BJ (cell line): ENCODE results near the gene NCBP1. TPM values are rescaled to one million over a fixed set of nuclear protein-coding genes. Genes with fewer than 3 reads are reported as not detected.

Experiments
- CTCF ChIA-PET: fragments of 350-600 bp; formaldehyde crosslinking; extraction: SDS; loops from one replicate; lab custom pipeline; 2021; ENCODE audit warnings: antibody characterized with exemption, inconsistent platforms; lab: Yijun Ruan, JAX
- POLR2A ChIA-PET: fragments of 300-600 bp; sonication (Branson Sonifier 250); formaldehyde crosslinking; extraction: SDS; loops from one replicate; lab custom pipeline; 2021; ENCODE audit warnings: antibody characterized with exemption; lab: Charles Lee
- DNase-seq: peaks from one replicate; pipeline ENCODE4 v3.0.0-alpha.2; 2011; ENCODE audit warnings: low read depth
- H3K27me3 ChIP-seq: 2 replicates; pipeline ENCODE4 v1.6.0; 2011; ENCODE audit warnings: low read length; ENCODE audit not compliant: control insufficient read depth, insufficient read depth
- H3K36me3 ChIP-seq: 2 replicates; pipeline ENCODE4 v1.5.1; 2011; ENCODE audit warnings: low read length; ENCODE audit not compliant: control insufficient read depth, insufficient read depth
- H3K4me3 ChIP-seq: 2 replicates; pipeline ENCODE4 v1.5.1; 2011; ENCODE audit warnings: low read depth, mild to moderate bottlenecking, control low read depth, low read length
- CTCF ChIP-seq: IDR thresholded peaks from 2 replicates; pipeline ENCODE4 v1.5.1; 2011; ENCODE audit warnings: low read depth, mild to moderate bottlenecking, control low read depth, inconsistent platforms, low read length, moderate library complexity; ENCODE audit not compliant: insufficient read depth
- polyA plus RNA-seq: library from polyadenylated mRNA; depleted of rRNA; stranded (reverse); fragments of >200 nt; gene quantifications from 2 replicates; pipeline ENCODE4 v1.2.3, GENCODE V29; 2011

NCBP1 gene
- polyA plus RNA-seq, 1 experiment, result 11.0 TPM

- TF ChIP-seq CTCF, result no peak
- POLR2A ChIA-PET, result no interaction called here
- Histone ChIP-seq H3K27me3 (peaks cover 5% of the 10 kb centered on the region), H3K4me3 (no peak overlapping the region), H3K36me3 (no peaks in the 10 kb centered on the region)
- CTCF ChIA-PET, result interaction anchor here (0.6 to 3.7 kb wide), 2 partner anchors 198 to 844 kb away, joined by 3 to 30 read pairs; no protein-coding TSS in a partner anchor
- DNase-seq, result no peak
Measured at GRCh38 chr9:97703437-97704344, 70.1 kb downstream of the NCBP1 start.

- ChIA-PET CTCF (interaction anchor here (2.0 to 3.7 kb wide), 2 partner anchors 190 to 197 kb away, joined by 4 to 30 read pairs; no protein-coding TSS in a partner anchor), POLR2A (no interaction called here)
- TF ChIP-seq CTCF, result no peak
- no peak for DNase-seq
- H3K27me3 ChIP-seq, result peaks cover 5% of the 10 kb centered on the region
- no peaks in the 10 kb centered on the region for H3K36me3 ChIP-seq
- H3K4me3 ChIP-seq, result no peak overlapping the region
Measured at GRCh38 chr9:97704345-97704677, 70.7 kb downstream of the NCBP1 start.

GRCh38 chr9:97704851-97705250 lies 71.2 kb downstream of the NCBP1 start:
- no peak for DNase-seq
- no peak for TF ChIP-seq CTCF
- Histone ChIP-seq H3K36me3 (no peaks in the 10 kb centered on the region), H3K4me3 (no peak overlapping the region), H3K27me3 (peaks cover 5% of the 10 kb centered on the region)
- ChIA-PET CTCF (interaction anchor here (0.9 to 3.7 kb wide), 3 partner anchors 189 to 218 kb away, joined by 3 to 30 read pairs (median 4); no protein-coding TSS in a partner anchor), POLR2A (no interaction called here)

GRCh38 chr9:97705354-97705950 lies 71.8 kb downstream of the NCBP1 start:
- ChIA-PET POLR2A (no interaction called here), CTCF (interaction anchor here (0.9 to 3.7 kb wide), 3 partner anchors 188 to 217 kb away, joined by 3 to 30 read pairs (median 4); no protein-coding TSS in a partner anchor)
- no peak for TF ChIP-seq CTCF
- no peak for DNase-seq
- no peak overlapping the region for H3K4me3 ChIP-seq
- H3K36me3 ChIP-seq, result no peaks in the 10 kb centered on the region
- H3K27me3 ChIP-seq, result peaks cover 5% of the 10 kb centered on the region; the same call in 1 of the 2 replicates

- ChIA-PET CTCF (interaction anchor here (0.8 to 3.7 kb wide), 3 partner anchors 188 to 208 kb away, joined by 4 to 30 read pairs (median 4); no protein-coding TSS in a partner anchor), POLR2A (no interaction called here)
- Histone ChIP-seq H3K27me3 (peaks cover 5% of the 10 kb centered on the region; the same call in 1 of the 2 replicates), H3K4me3 (no peak overlapping the region), H3K36me3 (no peaks in the 10 kb centered on the region)
- no peak for TF ChIP-seq CTCF
- DNase-seq, result no peak
Measured at GRCh38 chr9:97706246-97706645, 72.6 kb downstream of the NCBP1 start.
